ENCODE data around the gene KRTAP10-5. TPM values are rescaled to one million over a fixed set of nuclear protein-coding genes. Genes with fewer than 3 reads are reported as not detected.

Gene KRTAP10-5
- total RNA-seq, 3 donors from 2014 or later = not detected

GRCh38 chr21:44549525-44550211 is 30.7 kb downstream of the KRTAP10-5 start:
- H3K9me3 ChIP-seq = no peaks in the 10 kb centered on the region
- DNase-seq (no peak), ATAC-seq (no peak)
- no peaks in the 10 kb centered on the region for H3K36me3 ChIP-seq (ENCODE audit: low read depth)
- H3K4me3 ChIP-seq = no peak overlapping the region
- intact Hi-C loops (cut with DNase I, micrococcal nuclease) = no loop called here
- H3K4me1 ChIP-seq (ENCODE audit: low read depth) = no peaks in the 10 kb centered on the region
- TF ChIP-seq CTCF (IDR thresholded peaks at IDR 0.05) = no peak

GRCh38 chr21:44548922-44549321 is 31.5 kb downstream of the KRTAP10-5 start:
- Histone ChIP-seq H3K4me1 (ENCODE audit: low read depth) (no peaks in the 10 kb centered on the region), H3K4me3 (no peak overlapping the region), H3K9me3 (no peaks in the 10 kb centered on the region), H3K36me3 (ENCODE audit: low read depth) (no peaks in the 10 kb centered on the region)
- no peak for ATAC-seq
- intact Hi-C loops (cut with DNase I, micrococcal nuclease) = no loop called here
- no peak for TF ChIP-seq CTCF (IDR thresholded peaks at IDR 0.05)
- DNase-seq = no peak

GRCh38 chr21:44548381-44548780 is 32.0 kb downstream of the KRTAP10-5 start:
- ATAC-seq = no peak
- Histone ChIP-seq H3K4me3 (no peak overlapping the region), H3K9me3 (no peaks in the 10 kb centered on the region), H3K36me3 (ENCODE audit: low read depth) (no peaks in the 10 kb centered on the region), H3K4me1 (ENCODE audit: low read depth) (no peaks in the 10 kb centered on the region)
- intact Hi-C loops (cut with DNase I, micrococcal nuclease) = no loop called here
- DNase-seq = no peak
- no peak for TF ChIP-seq CTCF (IDR thresholded peaks at IDR 0.05)

- ATAC-seq = peak; percentile 79
- intact Hi-C loops (cut with DNase I, micrococcal nuclease) = no loop called here
- no peak for TF ChIP-seq CTCF (IDR thresholded peaks at IDR 0.05)
Measured at GRCh38 chr21:44547656-44548331, 32.6 kb downstream of the KRTAP10-5 start.

GRCh38 chr21:44544566-44544965 is 35.8 kb downstream of the KRTAP10-5 start:
- intact Hi-C loops (cut with DNase I, micrococcal nuclease) = no loop called here
- no peak for TF ChIP-seq CTCF (IDR thresholded peaks at IDR 0.05)
- DNase-seq (no peak), ATAC-seq (no peak)
- no peak overlapping the region for H3K4me3 ChIP-seq
- H3K36me3 ChIP-seq (ENCODE audit: low read depth) = no peaks in the 10 kb centered on the region
- no peaks in the 10 kb centered on the region for H3K4me1 ChIP-seq (ENCODE audit: low read depth)
- H3K9me3 ChIP-seq = peaks cover 12% of the 10 kb centered on the region

More at GRCh38 chr21:44547656-44548331, 32.6 kb downstream of the KRTAP10-5 start:
- Histone ChIP-seq H3K9me3 (peaks cover 3% of the 10 kb centered on the region), H3K4me3 (no peak overlapping the region), H3K36me3 (ENCODE audit: low read depth) (no peaks in the 10 kb centered on the region), H3K4me1 (ENCODE audit: low read depth) (no peaks in the 10 kb centered on the region)
- peak in 1 of 3 donors; percentile 16 for DNase-seq

All from mucosa of descending colon (tissue), 3 donors.